ENCODE results near the gene GBF1. TPM values are rescaled to one million over a fixed set of nuclear protein-coding genes. Genes with fewer than 3 reads are reported as not detected.
"Not testable (repeated sequence)": the region's sequence is repeated elsewhere in the genome, so short reads cannot be mapped to it uniquely, and the experiment has no call there.

GBF1 gene
- 23.2 TPM for polyA plus RNA-seq (2012; ENCODE audit: insufficient read depth, insufficient read length)

- H3K4me3 ChIP-seq (ENCODE audit: low read length), result peak within 1 kb of the TSS; percentile 97
- peak; percentile 100 for DNase-seq (ENCODE audit: low read depth, low spot score)
Measured at GRCh38 chr10:102245082-102245931, at the start of gene GBF1. GBF1 (plus strand) TSS chr10:102245532; CDS start chr10:102258939, 13,407 bp downstream.

DNA sequence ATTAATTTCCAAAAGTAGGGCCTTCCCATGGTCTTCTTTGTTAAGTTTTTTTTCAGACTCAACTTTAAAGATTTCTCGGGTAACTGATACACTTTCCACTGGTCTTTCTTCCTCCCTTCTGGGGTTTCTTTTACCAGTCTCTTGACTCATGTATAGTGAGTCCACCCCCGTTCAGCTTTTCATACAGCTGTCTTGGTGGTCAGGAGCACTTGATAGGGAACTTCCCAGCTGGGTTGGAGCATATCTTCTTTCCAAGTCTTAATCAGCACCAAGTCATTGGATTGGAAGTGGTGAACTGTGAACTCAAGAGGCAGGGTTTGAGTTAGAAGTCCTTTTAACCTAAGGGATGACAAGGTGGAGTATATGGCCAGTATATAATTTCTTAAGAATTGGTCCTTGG, 48.4 kb upstream of the GBF1 start:
- no peak overlapping the region for H3K4me3 ChIP-seq (ENCODE audit: low read length)
- DNase-seq (ENCODE audit: low read depth, low spot score), result no peak

GRCh38 chr10:102198027-102198426, 47.3 kb upstream of the GBF1 start:
- H3K4me3 ChIP-seq (ENCODE audit: low read length), result no peak overlapping the region
- DNase-seq (ENCODE audit: low read depth, low spot score), result no peak

DNA sequence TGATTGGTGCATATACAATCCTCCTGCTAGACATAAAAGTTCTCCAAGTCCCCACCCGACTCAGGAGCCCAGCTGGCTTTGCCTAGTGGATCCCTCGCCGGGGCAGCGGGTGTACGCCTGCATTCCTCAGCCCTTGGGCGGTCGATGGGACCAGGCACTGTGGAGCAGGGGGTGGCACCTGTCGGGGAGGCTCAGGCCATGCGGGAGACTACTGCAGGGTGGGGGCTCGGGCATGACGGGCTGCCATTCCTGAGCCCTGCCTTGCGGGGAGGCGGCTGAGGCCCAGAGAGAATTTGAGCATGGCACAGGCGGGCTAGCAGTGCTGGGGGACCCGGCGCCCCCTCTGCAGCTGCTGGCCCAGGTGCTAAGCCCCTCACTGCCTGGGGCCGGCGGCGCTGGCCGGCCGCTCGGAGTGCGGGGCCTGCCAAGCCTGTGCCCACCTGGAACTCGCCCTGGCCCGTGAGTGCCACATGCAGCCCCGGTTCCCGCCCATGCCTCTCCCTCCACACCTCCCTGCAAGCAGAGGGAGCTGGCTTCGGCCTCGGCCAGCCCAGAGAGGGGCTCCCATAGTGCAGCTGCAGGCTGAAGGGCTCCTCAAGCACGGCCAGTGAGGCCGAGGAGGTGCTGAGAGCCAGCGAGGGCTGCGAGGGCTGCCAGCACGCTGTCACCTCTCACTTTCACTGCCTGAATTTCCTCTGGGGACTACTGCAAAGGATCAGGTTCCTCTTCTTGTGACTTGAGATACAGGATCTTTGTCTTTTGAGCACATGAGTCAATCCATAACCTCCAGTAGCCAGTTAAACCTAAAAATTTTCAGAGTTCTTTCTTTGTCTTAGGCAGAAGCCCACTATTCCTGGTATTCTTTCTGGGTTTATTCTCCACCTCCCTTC, 44.3 kb upstream of the GBF1 start:
- H3K4me3 ChIP-seq (ENCODE audit: low read length), result no peak overlapping the region
- DNase-seq (ENCODE audit: low read depth, low spot score), result no peak

DNA sequence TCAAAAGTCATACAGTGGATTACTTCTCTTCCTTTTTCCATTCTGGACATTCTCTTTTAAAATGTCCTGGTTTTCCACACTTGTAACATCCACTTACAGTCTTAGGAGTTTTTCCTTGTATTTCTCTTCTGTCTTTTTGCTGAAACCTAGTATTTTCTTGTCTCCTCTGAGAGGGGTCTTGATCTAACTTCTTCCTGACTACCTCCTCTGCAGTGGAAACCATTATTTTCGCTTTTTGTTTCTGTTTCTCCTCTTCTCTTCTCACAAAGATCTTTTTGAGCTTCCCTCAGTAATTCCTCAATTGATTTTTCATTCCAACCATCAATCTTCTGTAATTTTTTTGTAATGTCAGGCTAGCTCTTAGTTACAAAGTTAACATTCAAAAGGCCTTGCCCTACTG, 42.9 kb upstream of the GBF1 start:
- DNase-seq (ENCODE audit: low read depth, low spot score), result no peak
- H3K4me3 ChIP-seq (ENCODE audit: low read length), result no peak overlapping the region

DNA sequence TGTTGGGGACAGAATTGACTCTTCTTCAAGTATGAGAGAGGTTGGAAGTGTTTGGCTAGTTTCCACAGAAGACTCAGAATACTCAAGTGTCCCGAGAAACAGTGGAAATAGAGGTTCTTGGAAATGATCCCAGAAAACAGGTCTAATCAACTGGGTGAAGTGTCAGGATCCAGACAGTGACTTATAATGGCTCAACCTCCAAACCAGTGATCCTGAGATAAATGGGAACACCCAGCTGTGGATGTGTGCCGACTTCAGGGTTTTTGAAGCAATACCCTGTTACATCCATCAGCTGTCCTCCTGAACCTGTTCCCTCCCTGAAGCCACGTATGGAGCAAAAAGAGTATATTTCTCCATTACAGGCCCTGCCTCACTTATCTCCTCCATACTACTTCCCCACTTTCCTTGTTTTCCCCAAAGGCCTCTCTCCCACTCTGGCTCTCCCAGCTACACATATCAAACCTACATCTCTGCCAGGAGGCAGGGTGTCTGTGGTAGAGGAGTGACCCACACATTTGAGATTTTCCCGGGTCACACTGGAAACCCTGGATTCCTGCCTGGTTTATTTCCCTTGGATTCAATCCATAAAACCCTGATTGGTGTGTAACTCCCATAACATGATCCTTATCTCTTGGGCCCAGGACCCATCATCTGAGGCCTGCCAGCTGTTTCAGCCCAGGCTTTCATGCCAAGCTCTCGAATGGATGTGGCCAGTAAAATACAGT, 36.9 kb upstream of the GBF1 start:
- no peak overlapping the region for H3K4me3 ChIP-seq (ENCODE audit: low read length)
- DNase-seq (ENCODE audit: low read depth, low spot score), result no peak

- DNase-seq (ENCODE audit: low read depth, low spot score), result no peak
- H3K4me3 ChIP-seq (ENCODE audit: low read length), result no peak overlapping the region
Measured at GRCh38 chr10:102211615-102212299, 33.6 kb upstream of the GBF1 start.

DNA sequence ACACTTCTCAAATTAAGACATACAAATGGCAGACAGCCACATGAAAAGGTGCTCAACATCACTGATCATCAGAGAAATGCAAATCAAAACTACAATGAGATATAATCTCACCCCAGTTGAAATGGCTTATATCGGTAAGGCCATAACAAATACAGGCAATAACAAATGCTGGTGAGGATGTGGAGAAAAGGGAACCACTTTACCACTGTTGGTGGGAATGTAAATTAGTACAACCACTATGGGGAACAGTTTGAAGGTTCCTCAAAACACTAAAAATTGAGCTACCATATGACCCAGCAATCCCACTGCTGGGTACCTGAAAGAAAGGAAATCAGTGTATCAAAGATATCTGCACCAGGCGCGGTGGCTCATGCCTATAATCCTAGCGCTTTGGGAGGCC, 31.7 kb upstream of the GBF1 start:
- DNase-seq (ENCODE audit: low read depth, low spot score), result not testable (repeated sequence)

GRCh38 chr10:102219370-102219769, 26.0 kb upstream of the GBF1 start:
- no peak for DNase-seq (ENCODE audit: low read depth, low spot score)
- no peak overlapping the region for H3K4me3 ChIP-seq (ENCODE audit: low read length)

More for the DNA sequence above, 31.7 kb upstream of the GBF1 start:
- not testable (repeated sequence) for H3K4me3 ChIP-seq (ENCODE audit: low read length)

GRCh38 chr10:102220612-102221011, 24.7 kb upstream of the GBF1 start:
- DNase-seq (ENCODE audit: low read depth, low spot score), result no peak
- no peak overlapping the region for H3K4me3 ChIP-seq (ENCODE audit: low read length)

- no peak overlapping the region for H3K4me3 ChIP-seq (ENCODE audit: low read length)
- DNase-seq (ENCODE audit: low read depth, low spot score), result no peak
Measured at GRCh38 chr10:102222797-102223196, 22.5 kb upstream of the GBF1 start.

DNA sequence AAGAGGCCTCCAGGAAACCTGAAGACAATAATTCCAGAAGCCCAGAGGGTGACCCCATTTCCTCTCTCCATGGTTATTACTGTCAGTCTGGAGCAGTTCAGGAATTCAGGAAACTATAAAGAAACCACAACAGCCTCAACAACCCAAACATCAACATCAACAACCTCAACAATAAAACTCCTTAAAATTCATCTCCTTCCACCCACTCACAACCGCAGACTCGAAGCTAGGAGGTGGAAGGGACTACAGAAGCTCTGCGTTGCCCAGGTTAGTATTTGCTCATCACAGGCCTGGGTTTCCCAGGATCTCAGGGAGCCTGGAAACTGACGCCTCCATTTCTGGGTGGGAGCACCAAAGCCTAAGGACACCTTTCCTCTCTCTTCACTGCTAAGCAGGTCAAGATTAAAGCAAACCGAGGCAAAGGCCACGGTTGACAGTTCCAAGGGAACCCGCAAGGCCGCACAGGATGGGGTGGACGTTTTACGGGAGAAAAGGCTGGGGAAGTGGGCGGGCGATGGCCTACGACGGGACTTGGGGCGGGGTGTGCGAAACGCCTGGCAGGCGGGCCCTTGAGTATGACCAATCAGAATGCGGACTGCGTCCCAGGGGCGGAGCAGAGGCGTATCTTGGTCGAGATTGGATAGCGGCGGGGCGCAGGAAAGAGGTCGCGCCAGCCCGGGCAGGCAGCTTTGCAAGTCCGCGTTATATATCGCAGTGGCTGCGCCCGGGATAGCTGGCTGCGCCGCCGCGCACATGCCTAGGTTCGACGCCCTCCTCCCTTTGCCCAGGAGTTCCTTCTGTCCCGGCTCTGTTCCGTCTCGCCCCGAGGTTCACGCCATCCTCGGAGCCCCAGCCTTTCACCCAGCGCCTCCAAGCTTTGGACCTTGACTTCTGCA, 19.4 kb upstream of the GBF1 start, which contains the start of gene ELOVL3:
TSS of gene ELOVL3 (plus strand) at position 654 of the 896 bp plus-strand sequence. CDS start 250 bp downstream, outside the sequence.
- DNase-seq (ENCODE audit: low read depth, low spot score), result peak; percentile 76
- peak within 1 kb of the TSS; percentile 1 for H3K4me3 ChIP-seq (ENCODE audit: low read length)

DNA sequence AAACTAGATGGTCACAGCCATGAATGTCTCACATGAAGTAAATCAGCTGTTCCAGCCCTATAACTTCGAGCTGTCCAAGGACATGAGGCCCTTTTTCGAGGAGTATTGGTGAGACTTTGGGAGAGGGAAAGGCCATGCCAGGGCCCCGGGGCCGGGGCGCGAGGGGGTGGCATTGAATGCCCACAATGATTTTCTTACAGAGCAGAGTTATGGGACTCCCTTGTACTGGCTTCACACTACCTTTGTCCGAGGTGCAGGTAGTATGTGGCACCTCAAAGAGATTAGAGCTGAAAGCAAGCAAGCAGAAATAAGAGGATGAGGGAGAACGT, 18.8 kb upstream of the GBF1 start:
- no peak overlapping the region; the same call in 1 of the 2 replicates for H3K4me3 ChIP-seq (ENCODE audit: low read length)
- DNase-seq (ENCODE audit: low read depth, low spot score), result no peak

- no peak for DNase-seq (ENCODE audit: low read depth, low spot score)
- H3K4me3 ChIP-seq (ENCODE audit: low read length), result no peak overlapping the region
Measured at GRCh38 chr10:102227050-102227449, 18.3 kb upstream of the GBF1 start.

- H3K4me3 ChIP-seq (ENCODE audit: low read length), result no peak overlapping the region
- DNase-seq (ENCODE audit: low read depth, low spot score), result peak; percentile 61
Measured at GRCh38 chr10:102229810-102230263, 15.5 kb upstream of the GBF1 start.

- no peak for DNase-seq (ENCODE audit: low read depth, low spot score)
- no peak overlapping the region for H3K4me3 ChIP-seq (ENCODE audit: low read length)
Measured at GRCh38 chr10:102230264-102230860, 15.0 kb upstream of the GBF1 start.

DNA sequence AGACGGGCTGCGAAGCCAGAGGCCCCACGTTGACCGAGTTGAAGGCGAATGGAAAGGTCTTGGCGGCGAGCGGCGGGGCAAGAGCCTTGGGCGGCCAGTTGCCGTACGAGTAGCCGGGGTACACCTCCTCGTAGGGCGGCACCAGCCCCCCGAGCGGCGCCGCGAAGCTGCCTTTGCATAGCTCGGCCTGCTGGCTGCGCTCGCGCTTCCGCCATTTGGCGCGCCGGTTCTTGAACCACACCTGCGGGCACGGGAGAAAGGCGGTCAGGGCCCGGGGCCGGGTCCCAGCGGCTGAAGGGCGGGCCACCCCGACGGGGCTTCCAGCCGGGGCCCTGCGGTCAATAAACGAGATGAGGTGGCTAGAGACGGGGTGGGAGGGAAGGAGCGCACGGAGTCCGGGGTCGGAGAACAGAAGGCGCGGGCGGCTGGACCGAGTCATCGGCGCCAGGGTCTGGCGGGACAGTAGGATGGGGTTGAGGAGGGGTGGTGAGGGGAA, 14.4 kb upstream of the GBF1 start:
- DNase-seq (ENCODE audit: low read depth, low spot score), result no peak
- no peak overlapping the region for H3K4me3 ChIP-seq (ENCODE audit: low read length)
